ENCODE data around the gene TMEM158.

The TMEM158 gene

DNA sequence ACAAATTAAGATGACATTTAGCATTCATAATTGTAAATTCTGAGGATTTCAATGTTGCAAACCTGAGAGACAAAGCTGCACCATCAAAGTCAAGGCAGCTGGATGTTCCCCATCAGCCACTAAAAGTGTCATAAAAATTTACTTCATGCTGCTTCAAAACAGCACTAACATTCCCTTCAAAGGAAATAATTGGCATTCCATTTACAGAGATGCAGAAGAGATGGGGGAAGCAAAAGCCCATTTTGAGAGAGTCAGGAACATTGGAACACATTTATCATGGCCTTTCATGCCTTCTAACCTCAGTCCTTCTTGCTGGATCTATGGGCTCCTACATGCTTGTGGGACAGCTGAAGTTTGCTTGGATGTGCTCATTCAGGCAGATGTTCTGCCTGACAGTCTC lies 6.4 kb upstream of the TMEM158 start:
- TF ChIP-seq CTCF (conservative IDR thresholded peaks at IDR 0.05) = no peak
- no peak overlapping the region for H3K27ac ChIP-seq

- no peak for TF ChIP-seq CTCF (conservative IDR thresholded peaks at IDR 0.05)
- H3K27ac ChIP-seq = no peak overlapping the region
Observed at GRCh38 chr3:45227946-45228345, 1.9 kb upstream of the TMEM158 start.

GRCh38 chr3:45227071-45227820 lies 1.2 kb upstream of the TMEM158 start:
- no peak for TF ChIP-seq CTCF (conservative IDR thresholded peaks at IDR 0.05)
- H3K27ac ChIP-seq = no peak overlapping the region

DNA sequence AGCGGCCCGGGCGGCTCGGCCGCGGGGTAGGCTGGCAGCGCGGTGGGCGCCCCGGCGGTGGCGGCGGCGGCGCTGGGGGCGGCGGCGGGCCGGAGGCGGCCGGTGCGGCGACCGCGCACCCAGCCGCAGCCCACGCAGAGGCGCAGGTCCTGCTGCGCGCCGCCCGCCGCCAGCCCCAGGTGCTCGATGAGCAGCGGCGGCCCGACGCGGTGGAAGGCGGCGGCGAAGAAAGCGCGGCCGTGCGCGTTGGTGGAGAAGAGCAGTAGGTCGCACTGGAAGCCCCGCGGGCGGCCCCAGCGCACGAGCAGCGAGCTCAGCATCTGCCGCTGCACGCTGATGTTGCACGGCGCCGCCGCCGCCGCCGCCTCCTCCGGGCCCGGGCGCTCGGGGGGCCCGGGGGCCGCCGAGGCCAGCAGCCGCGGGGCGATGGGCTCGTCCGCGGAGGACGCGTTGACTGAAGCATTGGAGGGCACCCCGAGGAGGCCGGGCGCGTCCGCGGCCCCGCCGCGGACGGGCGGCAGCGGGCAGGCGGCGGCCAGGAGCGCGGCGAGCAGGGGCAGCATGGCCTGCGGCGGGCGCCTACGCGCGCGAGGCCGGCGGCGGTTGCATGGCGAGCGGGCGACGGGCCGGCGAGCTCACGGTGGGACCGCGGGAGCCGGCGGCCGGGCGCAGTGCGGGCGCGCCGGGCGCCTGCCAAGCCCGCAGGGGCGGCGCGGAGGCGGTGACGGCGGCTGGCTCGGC lies 452 bp downstream of the TMEM158 start:
- peak overlapping the region; percentile 79 for H3K27ac ChIP-seq

GRCh38 chr3:45224824-45225464 lies 1.1 kb downstream of the TMEM158 start:
- peak overlapping the region; percentile 79 for H3K27ac ChIP-seq
- TF ChIP-seq CTCF (conservative IDR thresholded peaks at IDR 0.05) = peak; percentile 95

More for the DNA sequence above, 452 bp downstream of the TMEM158 start:
- peak; percentile 21 for TF ChIP-seq CTCF (conservative IDR thresholded peaks at IDR 0.05)

GRCh38 chr3:45223889-45224727 lies 2.0 kb downstream of the TMEM158 start:
- TF ChIP-seq CTCF (conservative IDR thresholded peaks at IDR 0.05) = no peak

More at GRCh38 chr3:45223889-45224727, 2.0 kb downstream of the TMEM158 start:
- H3K27ac ChIP-seq = peak overlapping the region; percentile 79; the same call in 1 of the 2 replicates
